Measurements from ENCODE around the gene AGTRAP.

GRCh38 chr1:11746795-11747487 lies 11.0 kb downstream of the AGTRAP start:
- TF ChIP-seq, protein P1, sequence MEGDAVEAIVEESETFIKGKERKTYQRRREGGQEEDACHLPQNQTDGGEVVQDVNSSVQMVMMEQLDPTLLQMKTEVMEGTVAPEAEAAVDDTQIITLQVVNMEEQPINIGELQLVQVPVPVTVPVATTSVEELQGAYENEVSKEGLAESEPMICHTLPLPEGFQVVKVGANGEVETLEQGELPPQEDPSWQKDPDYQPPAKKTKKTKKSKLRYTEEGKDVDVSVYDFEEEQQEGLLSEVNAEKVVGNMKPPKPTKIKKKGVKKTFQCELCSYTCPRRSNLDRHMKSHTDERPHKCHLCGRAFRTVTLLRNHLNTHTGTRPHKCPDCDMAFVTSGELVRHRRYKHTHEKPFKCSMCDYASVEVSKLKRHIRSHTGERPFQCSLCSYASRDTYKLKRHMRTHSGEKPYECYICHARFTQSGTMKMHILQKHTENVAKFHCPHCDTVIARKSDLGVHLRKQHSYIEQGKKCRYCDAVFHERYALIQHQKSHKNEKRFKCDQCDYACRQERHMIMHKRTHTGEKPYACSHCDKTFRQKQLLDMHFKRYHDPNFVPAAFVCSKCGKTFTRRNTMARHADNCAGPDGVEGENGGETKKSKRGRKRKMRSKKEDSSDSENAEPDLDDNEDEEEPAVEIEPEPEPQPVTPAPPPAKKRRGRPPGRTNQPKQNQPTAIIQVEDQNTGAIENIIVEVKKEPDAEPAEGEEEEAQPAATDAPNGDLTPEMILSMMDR (IDR thresholded peaks at IDR 0.05; ENCODE audit: low read depth, low read length), result no peak
- TF ChIP-seq EZH2phosphoT487 (IDR thresholded peaks at IDR 0.05; ENCODE audit: low read depth), result no peak

Measured in OCI-LY3 (cell line).